NT2/D1 (cell line): Measurements from ENCODE around the gene HIPK2.

Source experiments
- DNase-seq: peaks from one replicate; pipeline ENCODE4 v3.0.0-alpha.2; 2011; ENCODE audit warnings: low read depth, low spot score
- H3K27me3 ChIP-seq: 2 replicates; pipeline ENCODE4 v1.6.0; 2011; ENCODE audit warnings: mild to moderate bottlenecking; ENCODE audit not compliant: insufficient read length, insufficient read depth
- H3K36me3 ChIP-seq: 2 replicates; pipeline ENCODE4 v1.6.1; 2011; ENCODE audit warnings: mild to moderate bottlenecking, low read length, mixed read lengths; ENCODE audit not compliant: insufficient read depth, insufficient read length
- H3K4me1 ChIP-seq: 2 replicates; pipeline ENCODE4 v1.5.1; 2011; ENCODE audit not compliant: insufficient read depth, insufficient read length
- H3K4me3 ChIP-seq: 2 replicates; pipeline ENCODE4 v1.5.1; 2011; ENCODE audit warnings: low read depth; ENCODE audit not compliant: insufficient read length
- H3K9ac ChIP-seq: 2 replicates; pipeline ENCODE4 v1.6.0; 2011; ENCODE audit warnings: low read depth; ENCODE audit not compliant: insufficient read length
- H3K9me3 ChIP-seq: 2 replicates; pipeline ENCODE4 v1.5.1; 2011; ENCODE audit warnings: mild to moderate bottlenecking, low read length; ENCODE audit not compliant: insufficient read depth
- SUZ12 ChIP-seq: IDR thresholded peaks from 2 replicates; pipeline ENCODE4 v1.6.1; 2011; ENCODE audit not compliant: insufficient read length, insufficient read depth; ENCODE audit errors: extremely low read depth
- YY1 ChIP-seq: IDR thresholded peaks from 2 replicates; pipeline ENCODE4 v1.6.1; 2011; ENCODE audit not compliant: insufficient read length, insufficient read depth
- ZNF274 ChIP-seq: IDR thresholded peaks from 2 replicates; pipeline ENCODE4 v1.6.1; 2011; ENCODE audit warnings: mild to moderate bottlenecking, low read depth, low read length

The HIPK2 gene

GRCh38 chr7:139645572-139646523, 131.9 kb downstream of the HIPK2 start:
- Histone ChIP-seq H3K36me3 (no peaks in the 10 kb centered on the region), H3K9ac (no peak overlapping the region), H3K27me3 (no peaks in the 10 kb centered on the region), H3K4me3 (no peak overlapping the region), H3K9me3 (no peaks in the 10 kb centered on the region), H3K4me1 (peaks cover 5% of the 10 kb centered on the region)
- TF ChIP-seq SUZ12 (no peak), ZNF274 (no peak), YY1 (no peak)
- DNase-seq = peak; percentile 90

- H3K27me3 ChIP-seq = no peaks in the 10 kb centered on the region
- H3K9me3 ChIP-seq = no peaks in the 10 kb centered on the region
- TF ChIP-seq SUZ12 (no peak), YY1 (no peak), ZNF274 (no peak)
- H3K36me3 ChIP-seq = no peaks in the 10 kb centered on the region
- H3K9ac ChIP-seq = no peak overlapping the region
- no peak for DNase-seq
- H3K4me1 ChIP-seq = peaks cover 5% of the 10 kb centered on the region
- no peak overlapping the region for H3K4me3 ChIP-seq
Observed at GRCh38 chr7:139643951-139644585, 133.7 kb downstream of the HIPK2 start.

GRCh38 chr7:139642283-139642682, 135.5 kb downstream of the HIPK2 start:
- Histone ChIP-seq H3K36me3 (no peaks in the 10 kb centered on the region), H3K9ac (no peak overlapping the region), H3K4me1 (peaks cover 5% of the 10 kb centered on the region), H3K9me3 (no peaks in the 10 kb centered on the region), H3K27me3 (no peaks in the 10 kb centered on the region), H3K4me3 (no peak overlapping the region)
- TF ChIP-seq ZNF274 (no peak), YY1 (no peak), SUZ12 (no peak)
- no peak for DNase-seq

- Histone ChIP-seq H3K27me3 (no peaks in the 10 kb centered on the region), H3K4me1 (peaks cover 5% of the 10 kb centered on the region), H3K9me3 (no peaks in the 10 kb centered on the region; the same call in 1 of the 2 replicates), H3K36me3 (no peaks in the 10 kb centered on the region), H3K9ac (no peak overlapping the region), H3K4me3 (no peak overlapping the region)
- DNase-seq = no peak
- TF ChIP-seq ZNF274 = no peak
- no peak for TF ChIP-seq YY1
- TF ChIP-seq SUZ12 = no peak
Observed at GRCh38 chr7:139641337-139641992, 136.3 kb downstream of the HIPK2 start.

- Histone ChIP-seq H3K27me3 (no peaks in the 10 kb centered on the region), H3K4me3 (no peak overlapping the region), H3K36me3 (no peaks in the 10 kb centered on the region), H3K9me3 (no peaks in the 10 kb centered on the region; the same call in 1 of the 2 replicates), H3K9ac (no peak overlapping the region), H3K4me1 (peaks cover 5% of the 10 kb centered on the region)
- no peak for DNase-seq
- TF ChIP-seq YY1 = no peak
- no peak for TF ChIP-seq ZNF274
- TF ChIP-seq SUZ12 = no peak
Observed at GRCh38 chr7:139640681-139641080, 137.1 kb downstream of the HIPK2 start.

GRCh38 chr7:139639563-139639962, 138.2 kb downstream of the HIPK2 start:
- no peaks in the 10 kb centered on the region for H3K36me3 ChIP-seq
- H3K4me1 ChIP-seq = peaks cover 5% of the 10 kb centered on the region
- TF ChIP-seq YY1 (no peak), SUZ12 (no peak), ZNF274 (no peak)
- H3K4me3 ChIP-seq = no peak overlapping the region
- DNase-seq = no peak
- H3K9ac ChIP-seq = no peak overlapping the region
- no peaks in the 10 kb centered on the region for H3K27me3 ChIP-seq
- H3K9me3 ChIP-seq = no peaks in the 10 kb centered on the region; the same call in 1 of the 2 replicates
